Measurements from ENCODE around the gene HSPA2.
A peak's percentile ranks its signal among the peaks of the same experiment; 100 is the strongest.

HSPA2 gene

GRCh38 chr14:64536488-64537245, 3.9 kb upstream of the HSPA2 start:
- no peak for FAIRE-seq
- DNase-seq (ENCODE audit: insufficient read length, low spot score): no peak
- TF ChIP-seq POLR2A (IDR thresholded peaks at IDR 0.05; ENCODE audit: low read depth, low read length) (no peak), PAX5 (IDR thresholded peaks at IDR 0.05; ENCODE audit: insufficient read depth, low read length, severe bottlenecking) (no peak), TAF1 (IDR thresholded peaks at IDR 0.05; ENCODE audit: low read depth, low read length) (no peak), POU2F2 (IDR thresholded peaks at IDR 0.05; ENCODE audit: low read depth, low read length) (no peak), POLR2AphosphoS5 (IDR thresholded peaks at IDR 0.05; ENCODE audit: low read depth, low read length) (no peak), SPI1 (IDR thresholded peaks at IDR 0.05; ENCODE audit: low read depth, low read length) (no peak)

DNA sequence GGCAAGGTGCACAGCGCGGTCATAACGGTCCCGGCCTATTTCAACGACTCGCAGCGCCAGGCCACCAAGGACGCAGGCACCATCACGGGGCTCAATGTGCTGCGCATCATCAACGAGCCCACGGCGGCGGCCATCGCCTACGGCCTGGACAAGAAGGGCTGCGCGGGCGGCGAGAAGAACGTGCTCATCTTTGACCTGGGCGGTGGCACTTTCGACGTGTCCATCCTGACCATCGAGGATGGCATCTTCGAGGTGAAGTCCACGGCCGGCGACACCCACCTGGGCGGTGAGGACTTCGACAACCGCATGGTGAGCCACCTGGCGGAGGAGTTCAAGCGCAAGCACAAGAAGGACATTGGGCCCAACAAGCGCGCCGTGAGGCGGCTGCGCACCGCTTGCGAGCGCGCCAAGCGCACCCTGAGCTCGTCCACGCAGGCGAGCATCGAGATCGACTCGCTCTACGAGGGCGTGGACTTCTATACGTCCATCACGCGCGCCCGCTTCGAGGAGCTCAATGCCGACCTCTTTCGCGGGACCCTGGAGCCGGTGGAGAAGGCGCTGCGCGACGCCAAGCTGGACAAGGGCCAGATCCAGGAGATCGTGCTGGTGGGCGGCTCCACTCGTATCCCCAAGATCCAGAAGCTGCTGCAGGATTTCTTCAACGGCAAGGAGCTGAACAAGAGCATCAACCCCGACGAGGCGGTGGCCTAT, 875 bp downstream of the HSPA2 start:
- DNase-seq (ENCODE audit: insufficient read length, low spot score) (no peak), FAIRE-seq (no peak)
- TF ChIP-seq POU2F2 (IDR thresholded peaks at IDR 0.05; ENCODE audit: low read depth, low read length) (no peak), TAF1 (IDR thresholded peaks at IDR 0.05; ENCODE audit: low read depth, low read length) (no peak), POLR2AphosphoS5 (IDR thresholded peaks at IDR 0.05; ENCODE audit: low read depth, low read length) (no peak), POLR2A (IDR thresholded peaks at IDR 0.05; ENCODE audit: low read depth, low read length) (no peak), SPI1 (IDR thresholded peaks at IDR 0.05; ENCODE audit: low read depth, low read length) (no peak), PAX5 (IDR thresholded peaks at IDR 0.05; ENCODE audit: insufficient read depth, low read length, severe bottlenecking) (no peak)

- DNase-seq (ENCODE audit: insufficient read length, low spot score) (no peak), FAIRE-seq (no peak)
- no peak for TF ChIP-seq PAX5 (IDR thresholded peaks at IDR 0.05; ENCODE audit: insufficient read depth, low read length, severe bottlenecking)
- TF ChIP-seq POU2F2 (IDR thresholded peaks at IDR 0.05; ENCODE audit: low read depth, low read length): no peak
- TF ChIP-seq POLR2A (IDR thresholded peaks at IDR 0.05; ENCODE audit: low read depth, low read length): no peak
- no peak for TF ChIP-seq POLR2AphosphoS5 (IDR thresholded peaks at IDR 0.05; ENCODE audit: low read depth, low read length)
- no peak for TF ChIP-seq SPI1 (IDR thresholded peaks at IDR 0.05; ENCODE audit: low read depth, low read length)
- no peak for TF ChIP-seq TAF1 (IDR thresholded peaks at IDR 0.05; ENCODE audit: low read depth, low read length)
Observed at GRCh38 chr14:64541972-64542835, 1.7 kb downstream of the HSPA2 start.

DNA sequence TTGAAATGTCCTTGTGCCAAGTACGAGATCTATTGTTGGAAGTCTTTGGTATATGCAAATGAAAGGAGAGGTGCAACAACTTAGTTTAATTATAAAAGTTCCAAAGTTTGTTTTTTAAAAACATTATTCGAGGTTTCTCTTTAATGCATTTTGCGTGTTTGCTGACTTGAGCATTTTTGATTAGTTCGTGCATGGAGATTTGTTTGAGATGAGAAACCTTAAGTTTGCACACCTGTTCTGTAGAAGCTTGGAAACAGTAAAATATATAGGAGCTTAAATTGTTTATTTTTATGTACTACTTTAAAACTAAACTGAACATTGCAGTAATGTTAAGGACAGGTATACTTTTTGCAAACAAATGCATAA, 2.3 kb downstream of the HSPA2 start:
- TF ChIP-seq POU2F2 (IDR thresholded peaks at IDR 0.05; ENCODE audit: low read depth, low read length): no peak
- no peak for TF ChIP-seq POLR2A (IDR thresholded peaks at IDR 0.05; ENCODE audit: low read depth, low read length)
- TF ChIP-seq POLR2AphosphoS5 (IDR thresholded peaks at IDR 0.05; ENCODE audit: low read depth, low read length): no peak
- DNase-seq (ENCODE audit: insufficient read length, low spot score): no peak
- no peak for FAIRE-seq

DNA sequence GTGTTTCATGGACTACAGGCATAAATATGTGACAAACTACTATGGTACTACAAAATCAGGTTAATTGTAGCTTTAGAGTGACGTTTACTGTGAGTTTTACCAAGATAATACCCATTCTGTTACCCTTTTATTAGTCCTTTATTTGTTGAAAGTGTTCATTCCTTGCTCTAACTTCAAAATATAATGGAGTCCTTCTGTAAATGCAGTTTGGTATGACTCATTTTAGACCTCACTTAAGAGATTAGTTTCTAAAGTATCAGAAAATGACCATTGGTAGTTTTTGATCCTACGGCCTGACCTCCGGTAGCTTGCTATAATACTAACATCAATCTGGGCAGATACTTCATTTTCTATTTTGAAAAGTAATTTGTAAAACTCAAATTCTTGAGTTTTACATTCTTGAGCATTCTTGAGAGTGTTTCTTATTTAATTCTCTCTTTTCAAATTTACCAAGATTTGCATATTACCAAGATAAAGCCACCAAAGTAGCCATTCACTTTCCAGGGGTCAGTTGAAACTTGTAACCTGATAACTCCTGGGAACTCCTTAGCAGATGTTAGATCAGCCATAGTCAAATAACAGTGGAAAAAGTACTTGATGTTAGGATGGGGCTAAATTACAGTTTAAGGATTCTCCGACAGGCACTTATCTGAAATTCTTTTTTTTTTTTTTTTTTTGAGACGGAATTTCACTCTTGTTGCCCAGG, 4.2 kb downstream of the HSPA2 start:
- no peak for FAIRE-seq
- no peak for DNase-seq (ENCODE audit: insufficient read length, low spot score)
- TF ChIP-seq POLR2A (IDR thresholded peaks at IDR 0.05; ENCODE audit: low read depth, low read length) (no peak), TAF1 (IDR thresholded peaks at IDR 0.05; ENCODE audit: low read depth, low read length) (no peak), POU2F2 (IDR thresholded peaks at IDR 0.05; ENCODE audit: low read depth, low read length) (no peak), SPI1 (IDR thresholded peaks at IDR 0.05; ENCODE audit: low read depth, low read length) (no peak), PAX5 (IDR thresholded peaks at IDR 0.05; ENCODE audit: insufficient read depth, low read length, severe bottlenecking) (no peak), POLR2AphosphoS5 (IDR thresholded peaks at IDR 0.05; ENCODE audit: low read depth, low read length) (no peak)

DNA sequence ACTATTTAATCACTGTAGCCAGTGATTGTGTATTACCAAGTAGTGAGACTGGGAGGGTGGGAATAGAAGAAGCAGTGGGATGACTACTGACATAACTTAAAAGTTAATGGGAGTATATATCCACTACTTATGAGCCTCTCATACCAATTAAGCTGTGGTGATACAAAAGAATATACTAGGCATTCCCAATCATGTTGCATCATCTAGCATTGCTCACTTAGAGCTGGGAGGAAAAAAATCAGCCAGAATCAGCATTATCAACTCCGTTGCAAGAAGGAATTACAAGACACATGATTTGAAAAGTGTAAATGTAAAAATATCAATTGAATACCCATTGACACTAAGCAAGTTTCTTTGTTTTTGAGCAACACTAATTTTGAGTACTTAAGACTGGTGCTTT, 8.5 kb downstream of the HSPA2 start:
- TF ChIP-seq TAF1 (IDR thresholded peaks at IDR 0.05; ENCODE audit: low read depth, low read length): no peak
- no peak for TF ChIP-seq SPI1 (IDR thresholded peaks at IDR 0.05; ENCODE audit: low read depth, low read length)
- no peak for TF ChIP-seq POU2F2 (IDR thresholded peaks at IDR 0.05; ENCODE audit: low read depth, low read length)
- TF ChIP-seq POLR2A (IDR thresholded peaks at IDR 0.05; ENCODE audit: low read depth, low read length): no peak
- TF ChIP-seq POLR2AphosphoS5 (IDR thresholded peaks at IDR 0.05; ENCODE audit: low read depth, low read length): no peak
- no peak for TF ChIP-seq PAX5 (IDR thresholded peaks at IDR 0.05; ENCODE audit: insufficient read depth, low read length, severe bottlenecking)
- no peak for DNase-seq (ENCODE audit: insufficient read length, low spot score)
- FAIRE-seq: no peak

DNA sequence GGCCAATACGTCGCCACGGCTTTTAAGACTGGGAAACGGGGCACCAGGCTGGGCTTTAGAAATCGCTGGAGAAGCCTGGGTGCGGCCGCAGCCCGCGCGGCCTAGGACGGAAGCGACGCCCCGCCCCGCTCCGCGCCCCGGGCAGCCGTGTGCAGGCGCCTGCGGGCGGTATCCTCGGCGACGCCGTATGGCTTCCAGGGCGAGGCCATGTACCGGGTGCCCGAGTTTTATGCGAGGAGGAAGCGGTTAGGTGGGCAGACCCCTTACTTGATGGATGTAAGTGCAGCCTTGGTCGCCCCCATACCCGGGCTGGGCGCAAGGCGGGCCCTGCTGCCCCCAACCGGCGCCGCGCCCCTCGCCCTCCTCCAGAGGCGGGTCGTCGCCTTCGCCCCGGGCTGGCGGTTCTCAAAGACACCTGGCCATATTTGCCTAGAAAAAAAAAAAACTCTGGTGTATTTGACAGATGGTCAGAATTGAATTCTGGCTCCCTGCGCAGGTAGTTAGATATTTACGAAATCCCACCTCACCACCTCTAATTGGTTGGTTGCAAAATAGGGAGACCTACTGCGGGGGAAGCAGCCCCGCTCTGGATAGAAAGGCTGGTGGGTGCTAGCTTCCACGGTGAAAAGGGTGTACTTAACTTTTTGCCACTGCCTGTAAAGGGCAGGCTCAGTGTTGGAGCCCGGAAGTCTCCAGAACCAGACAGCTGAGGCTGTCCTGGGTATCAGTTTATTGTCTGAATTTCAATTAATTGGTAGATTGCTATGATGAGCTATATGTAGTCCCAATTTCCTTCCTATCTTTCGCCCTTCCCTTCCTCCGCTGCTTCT, 9.5 kb downstream of the HSPA2 start, which contains the start of gene PPP1R36:
PPP1R36 (plus strand) TSS at position 171 of the 830 bp plus-strand sequence; CDS start at position 208, 37 bp downstream.
- DNase-seq (ENCODE audit: insufficient read length, low spot score) (peak; percentile 36), FAIRE-seq (no peak)
- TF ChIP-seq POLR2A (IDR thresholded peaks at IDR 0.05; ENCODE audit: low read depth, low read length) (no peak), SPI1 (IDR thresholded peaks at IDR 0.05; ENCODE audit: low read depth, low read length) (no peak), POU2F2 (IDR thresholded peaks at IDR 0.05; ENCODE audit: low read depth, low read length) (no peak), PAX5 (IDR thresholded peaks at IDR 0.05; ENCODE audit: insufficient read depth, low read length, severe bottlenecking) (no peak), POLR2AphosphoS5 (IDR thresholded peaks at IDR 0.05; ENCODE audit: low read depth, low read length) (no peak), TAF1 (IDR thresholded peaks at IDR 0.05; ENCODE audit: low read depth, low read length) (no peak)
